NCI-H2227 (cell line): ENCODE data around the gene NTN1.

Experiments used
- DNase-seq: peaks from one replicate; lab custom pipeline; 2025; ENCODE audit not compliant: unreplicated experiment; lab: John Stamatoyannopoulos, UW

Gene NTN1

GRCh38 chr17:9212376-9213302 lies 191.3 kb downstream of the NTN1 start:
- DNase-seq: no peak

GRCh38 chr17:9213303-9213640 lies 192.0 kb downstream of the NTN1 start:
- DNase-seq: no peak

GRCh38 chr17:9215465-9215864 lies 194.2 kb downstream of the NTN1 start:
- no peak for DNase-seq

GRCh38 chr17:9217151-9218056 lies 196.1 kb downstream of the NTN1 start:
- no peak for DNase-seq

GRCh38 chr17:9218064-9218635 lies 196.8 kb downstream of the NTN1 start:
- DNase-seq: no peak

GRCh38 chr17:9218911-9219310 lies 197.6 kb downstream of the NTN1 start:
- no peak for DNase-seq

GRCh38 chr17:9219631-9220397 lies 198.5 kb downstream of the NTN1 start:
- DNase-seq: no peak

- DNase-seq: no peak
Observed at GRCh38 chr17:9220398-9221146, 199.3 kb downstream of the NTN1 start.

- DNase-seq: no peak
Observed at GRCh38 chr17:9221147-9221921, 200.0 kb downstream of the NTN1 start.

- no peak for DNase-seq
Observed at GRCh38 chr17:9221922-9222180, 200.5 kb downstream of the NTN1 start.

GRCh38 chr17:9223531-9223930 lies 202.2 kb downstream of the NTN1 start:
- DNase-seq: no peak

GRCh38 chr17:9224485-9224884 lies 203.2 kb downstream of the NTN1 start:
- DNase-seq: no peak

GRCh38 chr17:9225305-9226101 lies 204.2 kb downstream of the NTN1 start:
- no peak for DNase-seq

GRCh38 chr17:9226130-9226793 lies 205.0 kb downstream of the NTN1 start:
- DNase-seq: no peak

GRCh38 chr17:9226794-9227135 lies 205.5 kb downstream of the NTN1 start:
- DNase-seq: no peak

GRCh38 chr17:9227819-9228407 lies 206.6 kb downstream of the NTN1 start:
- no peak for DNase-seq

- DNase-seq: no peak
Observed at GRCh38 chr17:9228408-9229159, 207.3 kb downstream of the NTN1 start.
